Nephron (organoid): ENCODE results near the gene IQCE.

Source experiments
- H3K27ac Mint-ChIP-seq, 3 experiments: 2 replicates each; pipeline ENCODE4 v1.8.0; 2020; ENCODE audit warnings: mixed read lengths in 3 of 3, mild to moderate bottlenecking in 2 of 3, moderate library complexity in 1 of 3
- H3K27me3 Mint-ChIP-seq: 2 replicates; pipeline ENCODE4 v1.8.0; 2021; ENCODE audit warnings: low read depth, mild to moderate bottlenecking, moderate library complexity, mixed read lengths
- H3K36me3 Mint-ChIP-seq: 2 replicates; pipeline ENCODE4 v1.8.0; 2020; ENCODE audit warnings: low read depth, mixed read lengths
- H3K4me1 Mint-ChIP-seq: 2 replicates; pipeline ENCODE4 v1.8.0; 2020; ENCODE audit warnings: mixed read lengths
- H3K4me3 Mint-ChIP-seq, 3 experiments: 2 replicates each; pipeline ENCODE4 v1.8.0; 2020; ENCODE audit warnings: mild to moderate bottlenecking in 3 of 3, mixed read lengths in 3 of 3, moderate library complexity in 2 of 3
- H3K9me3 Mint-ChIP-seq: 2 replicates; pipeline ENCODE4 v1.8.0; 2020; ENCODE audit warnings: mixed read lengths
- CTCF ChIP-seq, 3 experiments: fragments of 200-600 bp; sonication (generic); IDR thresholded peaks; one replicate each; pipeline ENCODE4 v1.5.0; 2021; ENCODE audit warnings: antibody characterized with exemption in 3 of 3; ENCODE audit not compliant: unreplicated experiment in 3 of 3

The IQCE gene

GRCh38 chr7:2631946-2632732 is 73.4 kb downstream of the IQCE start, which contains the start of gene TTYH3:
Gene TTYH3 (plus strand): TSS chr7:2631986. CDS start chr7:2632156, 170 bp downstream.
- H3K27ac Mint-ChIP-seq, result peak within 1 kb of the TSS; percentile 89 to 96 (median 89)
- TF ChIP-seq CTCF (IDR thresholded peaks at IDR 0.05; ENCODE audit: unreplicated experiment in 3 of 3), result no peak
- peaks cover 36% of the 10 kb centered on the region for H3K4me1 Mint-ChIP-seq
- no peaks in the 10 kb centered on the region for H3K27me3 Mint-ChIP-seq
- peak within 1 kb of the TSS; percentile 96 to 97 (median 97) for H3K4me3 Mint-ChIP-seq
- H3K36me3 Mint-ChIP-seq, result peaks cover 5% of the 10 kb centered on the region
- no peaks in the 10 kb centered on the region for H3K9me3 Mint-ChIP-seq

- Mint-ChIP-seq H3K36me3 (peaks cover 5% of the 10 kb centered on the region), H3K4me3 (peak overlapping the region; percentile 96 to 97 (median 97)), H3K9me3 (no peaks in the 10 kb centered on the region), H3K4me1 (peaks cover 34% of the 10 kb centered on the region), H3K27ac (peak overlapping the region; percentile 89 to 96 (median 94)), H3K27me3 (no peaks in the 10 kb centered on the region)
- TF ChIP-seq CTCF (IDR thresholded peaks at IDR 0.05; ENCODE audit: unreplicated experiment in 3 of 3), result no peak
Measured at GRCh38 chr7:2632733-2633537, 74.2 kb downstream of the IQCE start.

GRCh38 chr7:2633538-2634266 is 74.9 kb downstream of the IQCE start:
- Mint-ChIP-seq H3K4me3 (peak overlapping the region; percentile 96 to 97 (median 97)), H3K36me3 (peaks cover 5% of the 10 kb centered on the region), H3K27me3 (no peaks in the 10 kb centered on the region), H3K9me3 (no peaks in the 10 kb centered on the region), H3K4me1 (peaks cover 31% of the 10 kb centered on the region), H3K27ac (peak overlapping the region; percentile 89 to 96 (median 94))
- TF ChIP-seq CTCF (IDR thresholded peaks at IDR 0.05; ENCODE audit: unreplicated experiment in 3 of 3), result no peak

- Mint-ChIP-seq H3K36me3 (peaks cover 5% of the 10 kb centered on the region), H3K27me3 (no peaks in the 10 kb centered on the region), H3K27ac (peak overlapping the region; percentile 72 to 96 (median 89)), H3K9me3 (no peaks in the 10 kb centered on the region), H3K4me1 (peaks cover 35% of the 10 kb centered on the region), H3K4me3 (peak overlapping the region; percentile 96 to 97 (median 97))
- no peak for TF ChIP-seq CTCF (IDR thresholded peaks at IDR 0.05; ENCODE audit: unreplicated experiment in 3 of 3)
Measured at GRCh38 chr7:2634267-2635145, 75.7 kb downstream of the IQCE start.

GRCh38 chr7:2635148-2635668 is 76.4 kb downstream of the IQCE start:
- TF ChIP-seq CTCF (IDR thresholded peaks at IDR 0.05; ENCODE audit: unreplicated experiment in 3 of 3), result no peak
- Mint-ChIP-seq H3K4me1 (peaks cover 35% of the 10 kb centered on the region), H3K9me3 (no peaks in the 10 kb centered on the region), H3K36me3 (peaks cover 5% of the 10 kb centered on the region), H3K27me3 (no peaks in the 10 kb centered on the region), H3K4me3 (peak overlapping the region; percentile 46 to 69 (median 62)), H3K27ac (peak overlapping the region in 2 of 3 experiments; percentile 87 to 95)
